PC-3 (cell line): ENCODE measurements around the gene NR3C1. TPM values are rescaled to one million over a fixed set of nuclear protein-coding genes. Genes with fewer than 3 reads are reported as not detected.
A peak's percentile ranks its signal among the peaks of the same experiment; 100 is the strongest.

ENCODE experiments used
- ATAC-seq: fragments of 200-7000 bp; cut with Tn5 transposase; 2 replicates; pipeline ENCODE4 v1.9.1; 2020; ENCODE audit warnings: mild to moderate bottlenecking, moderate library complexity
- BruUV-seq: library from RNA; stranded (reverse); fragments of 400-500 nt; replicated peaks from 2 replicates; lab custom pipeline; 2021; lab: Mats Ljungman, UMichigan
- CTCF ChIA-PET: fragments of 300-600 bp; sonication (Branson Sonifier 250); formaldehyde crosslinking; loops from one replicate; lab custom pipeline; 2022; ENCODE audit warnings: antibody characterized with exemption; lab: Charles Lee
- POLR2A ChIA-PET: fragments of 300-600 bp; sonication (Branson Sonifier 250); formaldehyde crosslinking; loops from one replicate; lab custom pipeline; 2022; ENCODE audit warnings: antibody characterized with exemption; ENCODE audit not compliant: unreplicated experiment; lab: Charles Lee
- DNase-seq: peaks from one replicate; pipeline ENCODE4 v3.0.0-alpha.2; 2015
- H2AFZ ChIP-seq: fragments of 300-600 bp; sonication (generic); 2 replicates; pipeline ENCODE4 v1.6.0; 2016; ENCODE audit warnings: antibody characterized with exemption, low read length
- H3F3A ChIP-seq: fragments of 300-600 bp; sonication (generic); one replicate; pipeline ENCODE4 v1.6.0; 2017; ENCODE audit warnings: antibody characterized with exemption, low read length, control low read depth, mild to moderate bottlenecking; ENCODE audit not compliant: unreplicated experiment
- H3K27ac ChIP-seq: fragments of 300-600 bp; sonication (generic); 2 replicates; pipeline ENCODE4 v1.5.1; 2016; ENCODE audit warnings: mild to moderate bottlenecking, low read length
- H3K27me3 ChIP-seq: fragments of 300-600 bp; sonication (generic); 2 replicates; pipeline ENCODE4 v1.6.1; 2016; ENCODE audit warnings: low read length, mixed read lengths
- H3K36me3 ChIP-seq: fragments of 300-600 bp; sonication (generic); 2 replicates; pipeline ENCODE4 v1.6.1; 2016; ENCODE audit warnings: low read depth, mixed run types, low read length, mixed read lengths
- H3K4me1 ChIP-seq: fragments of 300-600 bp; sonication (generic); 2 replicates; pipeline ENCODE4 v1.5.1; 2016; ENCODE audit warnings: low read length; ENCODE audit not compliant: insufficient read depth
- H3K4me2 ChIP-seq: fragments of 300-600 bp; sonication (generic); 2 replicates; pipeline ENCODE4 v1.6.0; 2016; ENCODE audit warnings: low read length
- H3K4me3 ChIP-seq: fragments of 300-600 bp; sonication (generic); 2 replicates; pipeline ENCODE4 v1.5.1; 2016; ENCODE audit warnings: mild to moderate bottlenecking, low read length, mixed read lengths
- H3K79me2 ChIP-seq: fragments of 300-600 bp; sonication (generic); 2 replicates; pipeline ENCODE4 v1.6.1; 2017; ENCODE audit warnings: low read length, mixed read lengths
- H3K9ac ChIP-seq: fragments of 300-600 bp; sonication (generic); 2 replicates; pipeline ENCODE4 v1.6.0; 2016; ENCODE audit warnings: mild to moderate bottlenecking, low read length
- H3K9me2 ChIP-seq: fragments of 300-600 bp; sonication (generic); replicated peaks from 2 replicates; pipeline ENCODE4 v1.6.1; 2016; ENCODE audit warnings: mixed run types, low read length, mixed read lengths
- H3K9me3 ChIP-seq: fragments of 300-600 bp; sonication (generic); 2 replicates; pipeline ENCODE4 v1.6.1; 2016; ENCODE audit warnings: low read length, mixed read lengths
- H4K20me1 ChIP-seq: fragments of 300-600 bp; sonication (generic); 2 replicates; pipeline ENCODE4 v1.6.1; 2016; ENCODE audit warnings: low read length, mixed read lengths
- CTCF ChIP-seq: fragments of 300-600 bp; sonication (generic); conservative IDR thresholded peaks from 2 replicates; pipeline ENCODE4 v1.5.1; 2017; ENCODE audit warnings: antibody characterized with exemption, low read depth, mild to moderate bottlenecking, low read length
- EZH2 ChIP-seq: fragments of 300-600 bp; sonication (generic); IDR thresholded peaks from one replicate; pipeline ENCODE4 v1.6.1; 2017; ENCODE audit warnings: antibody characterized with exemption, mild to moderate bottlenecking, low read length; ENCODE audit not compliant: unreplicated experiment
- EZH2phosphoT487 ChIP-seq: fragments of 300-600 bp; sonication (generic); IDR thresholded peaks from 2 replicates; pipeline ENCODE4 v1.6.1; 2018; ENCODE audit warnings: mild to moderate bottlenecking, antibody characterized with exemption, low read length, borderline replicate concordance
- intact Hi-C: fragments of 100-400 bp; cut with micrococcal nuclease; formaldehyde crosslinking; loops from 2 replicates; pipeline ENCODE4 v1.9.0; 2023
- total RNA-seq: library from RNA; depleted of rRNA; stranded (reverse); fragments of >200 nt; gene quantifications from 2 replicates; pipeline ENCODE4 v1.2.3, GENCODE V29; 2014

NR3C1 gene
- total RNA-seq, 1 experiment from 2014 or later = 13.0 TPM

DNA sequence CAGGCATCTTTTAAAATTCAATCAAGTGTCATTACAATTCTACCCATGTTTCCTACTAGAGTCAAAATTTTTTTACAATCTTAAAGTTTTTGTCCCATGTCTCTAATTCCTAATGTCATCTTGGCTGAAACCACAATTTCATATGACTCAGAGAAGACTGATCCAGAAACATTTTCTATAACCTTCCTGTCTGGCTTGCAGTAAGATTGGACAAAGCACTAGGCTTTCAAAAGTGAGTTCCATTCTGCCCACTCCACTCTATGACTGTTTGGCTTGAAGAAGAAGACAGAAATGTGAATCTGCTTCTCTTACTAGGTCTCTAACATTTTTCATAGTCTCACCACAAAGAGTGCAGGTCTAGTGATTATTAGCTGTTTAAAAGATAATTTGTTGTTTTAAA, 88.8 kb downstream of the NR3C1 start:
- peaks cover 40% of the 10 kb centered on the region for H3K79me2 ChIP-seq
- no peak for TF ChIP-seq CTCF
- no peak for TF ChIP-seq EZH2phosphoT487
- no peak for TF ChIP-seq EZH2
- no peak overlapping the region for H2AFZ ChIP-seq
- H3K36me3 ChIP-seq = 0 out of 2 replicates have a peak, but pooled peaks cover 2% of the 10 kb centered on the region
- H3K9me3 ChIP-seq = no peaks in the 10 kb centered on the region
- peaks cover 81% of the 10 kb centered on the region for H3K4me1 ChIP-seq
- H3K27me3 ChIP-seq = no peaks in the 10 kb centered on the region
- H3F3A ChIP-seq = no peaks in the 10 kb centered on the region
- intact Hi-C loops = loop anchor here (5.0 to 10.0 kb wide), 4 partner anchors 38 to 370 kb away; no protein-coding TSS in a partner anchor
- no TSS peak for BruUV-seq
- no peak overlapping the region for H3K4me3 ChIP-seq
- H4K20me1 ChIP-seq = no peaks in the 10 kb centered on the region
- peak overlapping the region; percentile 56; the same call in 1 of the 2 replicates for H3K4me2 ChIP-seq
- H3K9ac ChIP-seq = 0 out of 2 replicates have a peak overlapping the region, but pooled peaks have one; percentile 73
- POLR2A ChIA-PET = no interaction called here
- DNase-seq = peak; percentile 71
- peak overlapping the region; percentile 89 for H3K27ac ChIP-seq
- H3K9me2 ChIP-seq = no peaks in the 10 kb centered on the region
- CTCF ChIA-PET = no interaction called here
- ATAC-seq = peak; percentile 42

DNA sequence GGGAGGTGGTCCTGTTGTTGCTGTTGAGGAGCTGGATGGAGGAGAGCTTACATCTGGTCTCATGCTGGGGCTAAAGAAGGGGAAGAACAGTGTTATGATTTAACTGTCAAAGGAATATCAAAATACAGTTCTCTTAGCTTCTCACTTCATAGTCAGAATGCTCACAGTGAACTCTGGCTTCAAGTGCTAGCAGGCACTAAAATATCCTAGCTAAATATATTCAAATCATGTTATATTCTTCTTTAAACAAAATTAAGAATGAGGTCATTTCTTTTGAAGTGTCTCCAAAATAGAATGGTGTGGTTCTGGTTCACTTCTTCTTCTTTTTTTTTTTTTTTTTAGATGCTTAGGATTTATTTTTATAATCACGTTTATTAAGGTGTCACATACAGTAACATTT, 89.4 kb downstream of the NR3C1 start:
- H3K27ac ChIP-seq = peak overlapping the region; percentile 89
- intact Hi-C loops = loop anchor here (5.0 to 10.0 kb wide), 4 partner anchors 38 to 371 kb away; no protein-coding TSS in a partner anchor

More for the DNA sequence above, 89.4 kb downstream of the NR3C1 start:
- H3K36me3 ChIP-seq = 0 out of 2 replicates have a peak, but pooled peaks cover 2% of the 10 kb centered on the region
- H3K4me2 ChIP-seq = peak overlapping the region; percentile 56
- H3K79me2 ChIP-seq = peaks cover 40% of the 10 kb centered on the region
- no peaks in the 10 kb centered on the region for H4K20me1 ChIP-seq
- BruUV-seq = no TSS peak
- peak overlapping the region; percentile 73; the same call in 1 of the 2 replicates for H3K9ac ChIP-seq
- no peak for TF ChIP-seq CTCF
- H2AFZ ChIP-seq = no peak overlapping the region
- no peak overlapping the region for H3K4me3 ChIP-seq
- DNase-seq (no peak), ATAC-seq (no peak)
- no peaks in the 10 kb centered on the region for H3K27me3 ChIP-seq
- ChIA-PET CTCF (no interaction called here), POLR2A (no interaction called here)
- no peaks in the 10 kb centered on the region for H3F3A ChIP-seq
- no peaks in the 10 kb centered on the region for H3K9me2 ChIP-seq
- peaks cover 85% of the 10 kb centered on the region for H3K4me1 ChIP-seq
- H3K9me3 ChIP-seq = no peaks in the 10 kb centered on the region
